AG04450 (cell line): ENCODE results near the gene ESPL1. TPM values are rescaled to one million over a fixed set of nuclear protein-coding genes. Genes with fewer than 3 reads are reported as not detected.

Experiments
- CTCF ChIA-PET: fragments of 300-600, 350-600 bp; formaldehyde crosslinking; extraction: SDS; loops from one replicate; lab custom pipeline; 2022; ENCODE audit warnings: antibody characterized with exemption, inconsistent platforms; lab: Charles Lee
- POLR2A ChIA-PET: fragments of 350-600 bp; formaldehyde crosslinking; extraction: SDS; loops from one replicate; lab custom pipeline; 2021; ENCODE audit warnings: antibody characterized with exemption, inconsistent platforms; lab: Yijun Ruan, JAX
- DNase-seq: peaks from one replicate; pipeline ENCODE4 v3.0.0-alpha.2; 2011; ENCODE audit warnings: low read depth, low spot score
- H3K27ac ChIP-seq: one replicate; pipeline ENCODE4 v1.5.1; 2012; ENCODE audit warnings: low read depth, low read length, control low read depth
- H3K27me3 ChIP-seq: one replicate; pipeline ENCODE4 v1.6.0; 2012; ENCODE audit warnings: low read length; ENCODE audit not compliant: control insufficient read depth, insufficient read depth
- H3K4me3 ChIP-seq: 2 replicates; pipeline ENCODE4 v1.5.1; 2011; ENCODE audit warnings: mild to moderate bottlenecking, low read depth, low read length, control low read depth
- H3K9me3 ChIP-seq: 2 replicates; pipeline ENCODE4 v1.5.1; 2012; ENCODE audit warnings: low read length; ENCODE audit not compliant: control insufficient read depth, insufficient read depth
- CTCF ChIP-seq: IDR thresholded peaks from 2 replicates; pipeline ENCODE4 v1.5.1; 2011; ENCODE audit warnings: low read depth, low read length, control low read depth, inconsistent platforms
- polyA plus RNA-seq: library from polyadenylated mRNA; depleted of rRNA; stranded (reverse); fragments of >200 nt; gene quantifications from 2 replicates; pipeline ENCODE4 v1.2.3, GENCODE V29; 2011

Gene ESPL1
- polyA plus RNA-seq, 1 experiment = 1.6 TPM

GRCh38 chr12:53226815-53227214, 41.3 kb upstream of the ESPL1 start:
- ChIA-PET CTCF (interaction anchor here (1.5 kb wide), 1 partner anchor 13 kb away, joined by 6 read pairs; no protein-coding TSS in a partner anchor), POLR2A (no interaction called here)
- H3K27me3 ChIP-seq = no peaks in the 10 kb centered on the region
- no peak overlapping the region for H3K27ac ChIP-seq
- no peak overlapping the region for H3K4me3 ChIP-seq
- no peak for DNase-seq
- no peak for TF ChIP-seq CTCF
- no peaks in the 10 kb centered on the region for H3K9me3 ChIP-seq

- Histone ChIP-seq H3K27ac (no peak overlapping the region), H3K9me3 (no peaks in the 10 kb centered on the region), H3K4me3 (no peak overlapping the region), H3K27me3 (no peaks in the 10 kb centered on the region)
- DNase-seq = no peak
- ChIA-PET CTCF (no interaction called here), POLR2A (no interaction called here)
- no peak for TF ChIP-seq CTCF
Observed at GRCh38 chr12:53227341-53227740, 40.8 kb upstream of the ESPL1 start.

DNA sequence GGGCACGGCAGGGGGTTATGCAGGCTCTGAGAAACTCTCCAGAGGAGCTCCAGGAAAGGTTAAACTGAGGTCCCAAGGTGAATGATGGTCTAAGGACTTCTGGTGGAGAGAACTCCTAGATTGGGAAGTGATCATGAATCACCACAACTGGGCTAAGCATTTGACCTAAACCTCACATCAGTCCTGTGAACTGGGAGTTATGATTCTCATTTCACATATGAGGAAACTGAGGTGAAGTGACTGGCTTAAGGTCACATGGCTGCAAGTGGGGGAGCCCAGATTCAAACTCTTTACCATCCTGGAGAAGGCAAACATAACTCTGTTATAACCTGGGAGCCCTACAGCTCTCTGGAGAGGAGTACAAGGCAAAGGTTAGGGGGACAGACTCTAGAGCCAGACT, 40.3 kb upstream of the ESPL1 start:
- Histone ChIP-seq H3K4me3 (no peak overlapping the region), H3K9me3 (no peaks in the 10 kb centered on the region), H3K27ac (no peak overlapping the region), H3K27me3 (no peaks in the 10 kb centered on the region)
- TF ChIP-seq CTCF = no peak
- DNase-seq = no peak
- ChIA-PET CTCF (no interaction called here), POLR2A (no interaction called here)

DNA sequence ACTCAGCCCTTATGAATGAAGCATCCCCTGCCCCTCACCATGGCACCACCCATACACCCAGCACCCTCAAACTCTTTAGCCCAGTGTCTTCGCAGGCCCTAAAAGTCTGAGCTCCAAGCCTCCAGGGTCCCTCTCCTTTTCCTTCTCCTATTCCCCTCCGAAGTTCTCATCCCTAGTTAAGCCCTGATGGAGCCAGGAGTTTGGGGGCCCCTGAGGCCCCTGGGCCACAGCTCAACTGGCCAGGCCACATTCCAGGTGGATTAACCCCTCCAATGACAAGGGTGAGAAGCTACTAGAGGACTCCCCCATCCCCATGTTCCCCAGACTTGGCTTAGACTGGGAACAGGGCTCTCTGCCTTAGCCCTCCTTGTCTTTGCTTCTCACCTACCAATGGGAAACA, 38.6 kb upstream of the ESPL1 start:
- H3K4me3 ChIP-seq = no peak overlapping the region
- H3K27me3 ChIP-seq = no peaks in the 10 kb centered on the region
- DNase-seq = no peak
- H3K9me3 ChIP-seq = no peaks in the 10 kb centered on the region
- CTCF ChIA-PET = interaction anchor here (0.7 to 1.4 kb wide), 2 partner anchors 16 to 92 kb away, joined by 3 to 5 read pairs; partner anchors contain the start of gene AAAS
- no peak for TF ChIP-seq CTCF
- H3K27ac ChIP-seq = no peak overlapping the region
- POLR2A ChIA-PET = no interaction called here

DNA sequence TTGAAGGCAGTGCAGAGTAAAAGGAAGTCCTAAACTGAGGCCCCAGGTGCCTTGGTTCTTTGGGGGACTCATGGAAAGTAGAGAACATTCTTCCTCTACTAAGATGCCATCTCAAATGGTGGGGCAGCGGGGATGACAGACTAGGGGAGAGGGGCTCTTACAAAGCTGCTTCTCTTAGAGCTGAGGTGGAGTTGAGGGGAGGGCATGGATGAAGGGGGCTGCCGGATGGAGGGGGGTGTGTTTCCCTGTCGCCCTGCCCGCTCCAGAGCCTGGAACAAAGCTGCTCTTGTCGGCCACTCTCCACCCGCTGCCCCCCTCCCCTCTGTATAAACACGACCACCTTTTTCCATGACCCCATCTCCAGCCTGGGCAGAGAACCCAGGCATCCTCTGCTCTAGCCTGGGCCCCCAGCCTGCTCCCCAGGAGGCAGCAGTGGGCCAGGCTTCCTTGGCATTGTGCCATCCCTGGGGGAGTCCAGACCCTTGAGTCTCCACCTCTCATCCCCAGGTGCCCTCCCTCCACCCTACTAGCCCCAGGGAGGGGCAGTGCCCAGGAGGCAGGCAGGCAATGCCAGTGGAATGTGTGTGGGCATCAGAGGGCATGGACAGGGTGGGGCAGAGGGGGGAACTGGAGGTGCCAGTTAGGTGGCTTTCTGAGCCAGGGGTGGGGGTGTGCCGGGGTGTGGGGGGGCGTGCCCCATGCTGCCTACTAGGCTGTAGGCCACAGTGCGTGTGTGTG, 37.8 kb upstream of the ESPL1 start:
- no peak for TF ChIP-seq CTCF
- H3K4me3 ChIP-seq = no peak overlapping the region
- ChIA-PET POLR2A (no interaction called here), CTCF (interaction anchor here (1.4 kb wide), 1 partner anchor 91 kb away, joined by 5 read pairs; the partner anchor contains the start of gene AAAS)
- no peak for DNase-seq
- H3K27ac ChIP-seq = no peak overlapping the region
- H3K27me3 ChIP-seq = no peaks in the 10 kb centered on the region
- H3K9me3 ChIP-seq = no peaks in the 10 kb centered on the region
